ENCODE measurements around the gene ROR2.

GRCh38 chr9:91536211-91536691 is 413.8 kb downstream of the ROR2 start:
- TF ChIP-seq ISL1 (CRISPR knock-in tag; IDR thresholded peaks at IDR 0.05) (no peak), GLIS3 (CRISPR knock-in tag; IDR thresholded peaks at IDR 0.05) (no peak), RARB (CRISPR knock-in tag; IDR thresholded peaks at IDR 0.05) (no peak), ZFP30 (CRISPR knock-in tag; IDR thresholded peaks at IDR 0.05) (no peak), ZFP3 (CRISPR knock-in tag; IDR thresholded peaks at IDR 0.05) (no peak), TOX (CRISPR knock-in tag; IDR thresholded peaks at IDR 0.05; ENCODE audit: borderline replicate concordance) (no peak), ESRRG (CRISPR knock-in tag; IDR thresholded peaks at IDR 0.05) (no peak), OSR1 (CRISPR knock-in tag; IDR thresholded peaks at IDR 0.05) (no peak), CSDC2 (CRISPR knock-in tag; IDR thresholded peaks at IDR 0.05) (no peak)
- TF ChIP-seq, protein P1, sequence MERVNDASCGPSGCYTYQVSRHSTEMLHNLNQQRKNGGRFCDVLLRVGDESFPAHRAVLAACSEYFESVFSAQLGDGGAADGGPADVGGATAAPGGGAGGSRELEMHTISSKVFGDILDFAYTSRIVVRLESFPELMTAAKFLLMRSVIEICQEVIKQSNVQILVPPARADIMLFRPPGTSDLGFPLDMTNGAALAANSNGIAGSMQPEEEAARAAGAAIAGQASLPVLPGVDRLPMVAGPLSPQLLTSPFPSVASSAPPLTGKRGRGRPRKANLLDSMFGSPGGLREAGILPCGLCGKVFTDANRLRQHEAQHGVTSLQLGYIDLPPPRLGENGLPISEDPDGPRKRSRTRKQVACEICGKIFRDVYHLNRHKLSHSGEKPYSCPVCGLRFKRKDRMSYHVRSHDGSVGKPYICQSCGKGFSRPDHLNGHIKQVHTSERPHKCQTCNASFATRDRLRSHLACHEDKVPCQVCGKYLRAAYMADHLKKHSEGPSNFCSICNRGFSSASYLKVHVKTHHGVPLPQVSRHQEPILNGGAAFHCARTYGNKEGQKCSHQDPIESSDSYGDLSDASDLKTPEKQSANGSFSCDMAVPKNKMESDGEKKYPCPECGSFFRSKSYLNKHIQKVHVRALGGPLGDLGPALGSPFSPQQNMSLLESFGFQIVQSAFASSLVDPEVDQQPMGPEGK (CRISPR knock-in tag; IDR thresholded peaks at IDR 0.05; ENCODE audit: borderline replicate concordance), result no peak
- TF ChIP-seq, protein P2, sequence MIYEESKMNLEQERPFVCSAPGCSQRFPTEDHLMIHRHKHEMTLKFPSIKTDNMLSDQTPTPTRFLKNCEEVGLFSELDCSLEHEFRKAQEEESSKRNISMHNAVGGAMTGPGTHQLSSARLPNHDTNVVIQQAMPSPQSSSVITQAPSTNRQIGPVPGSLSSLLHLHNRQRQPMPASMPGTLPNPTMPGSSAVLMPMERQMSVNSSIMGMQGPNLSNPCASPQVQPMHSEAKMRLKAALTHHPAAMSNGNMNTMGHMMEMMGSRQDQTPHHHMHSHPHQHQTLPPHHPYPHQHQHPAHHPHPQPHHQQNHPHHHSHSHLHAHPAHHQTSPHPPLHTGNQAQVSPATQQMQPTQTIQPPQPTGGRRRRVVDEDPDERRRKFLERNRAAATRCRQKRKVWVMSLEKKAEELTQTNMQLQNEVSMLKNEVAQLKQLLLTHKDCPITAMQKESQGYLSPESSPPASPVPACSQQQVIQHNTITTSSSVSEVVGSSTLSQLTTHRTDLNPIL (CRISPR knock-in tag; IDR thresholded peaks at IDR 0.05; ENCODE audit: low read depth), result no peak
- TF ChIP-seq, protein P3, sequence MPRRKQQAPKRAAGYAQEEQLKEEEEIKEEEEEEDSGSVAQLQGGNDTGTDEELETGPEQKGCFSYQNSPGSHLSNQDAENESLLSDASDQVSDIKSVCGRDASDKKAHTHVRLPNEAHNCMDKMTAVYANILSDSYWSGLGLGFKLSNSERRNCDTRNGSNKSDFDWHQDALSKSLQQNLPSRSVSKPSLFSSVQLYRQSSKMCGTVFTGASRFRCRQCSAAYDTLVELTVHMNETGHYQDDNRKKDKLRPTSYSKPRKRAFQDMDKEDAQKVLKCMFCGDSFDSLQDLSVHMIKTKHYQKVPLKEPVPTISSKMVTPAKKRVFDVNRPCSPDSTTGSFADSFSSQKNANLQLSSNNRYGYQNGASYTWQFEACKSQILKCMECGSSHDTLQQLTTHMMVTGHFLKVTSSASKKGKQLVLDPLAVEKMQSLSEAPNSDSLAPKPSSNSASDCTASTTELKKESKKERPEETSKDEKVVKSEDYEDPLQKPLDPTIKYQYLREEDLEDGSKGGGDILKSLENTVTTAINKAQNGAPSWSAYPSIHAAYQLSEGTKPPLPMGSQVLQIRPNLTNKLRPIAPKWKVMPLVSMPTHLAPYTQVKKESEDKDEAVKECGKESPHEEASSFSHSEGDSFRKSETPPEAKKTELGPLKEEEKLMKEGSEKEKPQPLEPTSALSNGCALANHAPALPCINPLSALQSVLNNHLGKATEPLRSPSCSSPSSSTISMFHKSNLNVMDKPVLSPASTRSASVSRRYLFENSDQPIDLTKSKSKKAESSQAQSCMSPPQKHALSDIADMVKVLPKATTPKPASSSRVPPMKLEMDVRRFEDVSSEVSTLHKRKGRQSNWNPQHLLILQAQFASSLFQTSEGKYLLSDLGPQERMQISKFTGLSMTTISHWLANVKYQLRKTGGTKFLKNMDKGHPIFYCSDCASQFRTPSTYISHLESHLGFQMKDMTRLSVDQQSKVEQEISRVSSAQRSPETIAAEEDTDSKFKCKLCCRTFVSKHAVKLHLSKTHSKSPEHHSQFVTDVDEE (CRISPR knock-in tag; IDR thresholded peaks at IDR 0.05), result no peak

All from SK-N-SH treated with all-trans-retinoic acid at 6 μM for 48 hours (cell line).